GM12878 (cell line): ENCODE data around the gene TMED10. TPM values are rescaled to one million over a fixed set of nuclear protein-coding genes. Genes with fewer than 3 reads are reported as not detected.

Experiments used
- ATAC-seq: fragments of 200-7000 bp; cut with Tn5 transposase; 3 replicates; pipeline ENCODE4 v1.9.1; 2020; ENCODE audit warnings: mild to moderate bottlenecking, moderate library complexity
- BruUV-seq: library from RNA; stranded (reverse); fragments of 400-500 nt; replicated peaks from 2 replicates; lab custom pipeline; 2021; lab: Mats Ljungman, UMichigan
- CTCF ChIA-PET: fragments of 300-600 bp; sonication (Branson Sonifier 250); formaldehyde crosslinking; extraction: SDS; loops from one replicate; lab custom pipeline; 2021; ENCODE audit warnings: inconsistent platforms; lab: Yijun Ruan, JAX
- POLR2A ChIA-PET: fragments of 350-600 bp; formaldehyde crosslinking; extraction: SDS; loops from one replicate; lab custom pipeline; 2021; ENCODE audit warnings: inconsistent platforms; lab: Charles Lee
- RAD21 ChIA-PET: fragments of 300-600 bp; sonication (Branson Sonifier 250); formaldehyde crosslinking; loops from one replicate; lab custom pipeline; 2023; ENCODE audit warnings: antibody characterized with exemption; ENCODE audit not compliant: unreplicated experiment; lab: Charles Lee
- SMC1A ChIA-PET: fragments of 300-600 bp; sonication (Branson Sonifier 250); formaldehyde crosslinking; loops from one replicate; lab custom pipeline; 2023; ENCODE audit not compliant: unreplicated experiment, uncharacterized antibody; lab: Charles Lee
- DNase-seq: peaks from one replicate; pipeline ENCODE4 v3.0.0-alpha.2; 2011; ENCODE audit warnings: low read depth, low spot score
- FAIRE-seq: peaks from 3 replicates; lab custom pipeline; 2011; peaks lifted over from hg19 to GRCh38; lab: Jason Lieb, UNC
- H2AFZ ChIP-seq: 2 replicates; pipeline ENCODE4 v1.6.0; 2011; ENCODE audit warnings: low read depth, low read length, control low read depth; ENCODE audit not compliant: control insufficient read depth
- H3K27ac ChIP-seq: 2 replicates; pipeline ENCODE4 v1.5.1; 2011; ENCODE audit warnings: control low read depth; ENCODE audit not compliant: control insufficient read depth, insufficient read depth
- H3K27me3 ChIP-seq, 2 experiments: replicated peaks in 1 of 2; 2 replicates each; pipeline versions ENCODE4 v1.6.0 to v1.6.1; 2011; ENCODE audit warnings: low read length in 1 of 2; ENCODE audit not compliant: control insufficient read depth in 2 of 2, insufficient read depth in 2 of 2
- H3K36me3 ChIP-seq, 2 experiments: 2 replicates each; pipeline ENCODE4 v1.5.1; 2011; ENCODE audit warnings: low read length in 1 of 2; ENCODE audit not compliant: control insufficient read depth in 2 of 2, insufficient read depth in 2 of 2
- H3K4me1 ChIP-seq: 2 replicates; pipeline ENCODE4 v1.6.1; 2011; ENCODE audit warnings: mild to moderate bottlenecking, low read length, moderate library complexity, mixed read lengths; ENCODE audit not compliant: control insufficient read depth, insufficient read depth
- H3K4me2 ChIP-seq: 2 replicates; pipeline ENCODE4 v1.6.0; 2011; ENCODE audit warnings: control low read depth; ENCODE audit not compliant: control insufficient read depth, insufficient read depth
- H3K4me3 ChIP-seq: fragments of 200-600 bp; sonication (generic); 2 replicates; pipeline ENCODE4 v1.5.1; 2016
- H3K79me2 ChIP-seq: 2 replicates; pipeline ENCODE4 v1.6.0; 2011; ENCODE audit warnings: low read length; ENCODE audit not compliant: control insufficient read depth, insufficient read depth
- H3K9ac ChIP-seq: 2 replicates; pipeline ENCODE4 v1.8.0; 2011; ENCODE audit warnings: low read length, control low read depth, mixed read lengths; ENCODE audit not compliant: control insufficient read depth, insufficient read depth
- H3K9me3 ChIP-seq: replicated peaks from 3 replicates; pipeline ENCODE4 v1.5.1; 2011; ENCODE audit warnings: mild to moderate bottlenecking, low read length; ENCODE audit not compliant: control insufficient read depth, insufficient read depth
- H4K20me1 ChIP-seq: 2 replicates; pipeline ENCODE4 v1.6.0; 2011; ENCODE audit not compliant: control insufficient read depth, insufficient read depth
- CHD1 ChIP-seq: IDR thresholded peaks from 2 replicates; pipeline ENCODE4 v1.6.1; 2012; ENCODE audit warnings: low read depth, low read length, improper control_type of control experiment
- CHD4 ChIP-seq: fragments of 200-600 bp; sonication (generic); IDR thresholded peaks from 2 replicates; pipeline ENCODE4 v1.6.1; 2016; ENCODE audit warnings: mild to moderate bottlenecking
- EED ChIP-seq: sonication (generic); IDR thresholded peaks from 2 replicates; pipeline ENCODE4 v1.6.1; 2016; ENCODE audit warnings: antibody characterized with exemption, low read depth
- GATAD2B ChIP-seq: fragments of 450-650 bp; conservative IDR thresholded peaks from 2 replicates; pipeline ENCODE4 v1.6.1; 2017; ENCODE audit warnings: low read depth, mild to moderate bottlenecking, moderate library complexity
- HCFC1 ChIP-seq: fragments of 150-350 bp; IDR thresholded peaks from 2 replicates; pipeline ENCODE4 v1.6.1; 2014; ENCODE audit warnings: low read length
- IKZF2 ChIP-seq, 2 experiments: fragments of 450-650 bp; IDR thresholded peaks; 2 replicates each; pipeline ENCODE4 v1.6.1; 2017; ENCODE audit warnings: mild to moderate bottlenecking in 2 of 2, moderate library complexity in 2 of 2
- JUNB ChIP-seq: IDR thresholded peaks from 2 replicates; pipeline ENCODE4 v1.6.1; 2016; ENCODE audit warnings: antibody characterized with exemption, mild to moderate bottlenecking
- MEF2A ChIP-seq: IDR thresholded peaks from 2 replicates; pipeline ENCODE4 v1.6.1; 2011; ENCODE audit warnings: low read depth, mild to moderate bottlenecking, low read length, moderate library complexity; ENCODE audit not compliant: insufficient read depth
- NBN ChIP-seq: fragments of 450-650 bp; IDR thresholded peaks from 2 replicates; pipeline ENCODE4 v1.6.1; 2016
- SP1 ChIP-seq: IDR thresholded peaks from one replicate; pipeline ENCODE4 v1.6.1; 2011; ENCODE audit warnings: low read depth, low read length
- WGBS: methylation state at CpG from one replicate; pipeline ENCODE4 v1.1.6; 2016; ENCODE audit warnings: low lambda C conversion rate; ENCODE audit not compliant: insufficient replicate concordance, insufficient coverage; ENCODE audit errors: missing lambda C conversion rate; 5-methylcytosine and 5-hydroxymethylcytosine counted together
- in situ Hi-C: fragments of 300-500 bp; cut with MboI; formaldehyde crosslinking; loops from 9 replicates; pipeline ENCODE4 v1.14.3; 2018; ENCODE audit warnings: mixed read lengths
- intact Hi-C: fragments of 100-400 bp; cut with micrococcal nuclease; formaldehyde crosslinking; loops from one replicate; pipeline ENCODE4 v1.14.2; 2022; ENCODE audit not compliant: unreplicated experiment
- polyA plus RNA-seq, 11 experiments: library from polyadenylated mRNA; depleted of rRNA in 4 of 11; unstranded in 6 of 11; stranded (reverse) in 5 of 11; fragments of >200 nt; fragmentation: Nextera tagmentation in 4 of 11; fragmentation: Illumina TruSeq in 1 of 11; extraction: Ambion mirVana in 4 of 11; extraction: Trizol in 1 of 11; gene quantifications; 1 replicate in 1 of 11; 2 replicates in 10 of 11; pipeline versions ENCODE4 v1.2.1 to v1.2.3, GENCODE V29; 2011 to 2016; ENCODE audit warnings: inconsistent platforms in 2 of 11, missing spikeins in 2 of 11, low read depth in 1 of 11
- total RNA-seq, 4 experiments: library from RNA; depleted of rRNA in 3 of 4; stranded (reverse); fragments of >200 nt in 3 of 4; fragmentation: Illumina TruSeq in 1 of 4; extraction: Trizol in 1 of 4; gene quantifications; 2 replicates each; pipeline versions ENCODE4 v1.2.1 to v1.2.3, GENCODE V29; 2013 to 2021
- TF ChIP-seq, protein P1 (sequence below): fragments of 450-650 bp; formaldehyde crosslinking; IDR thresholded peaks from 2 replicates; pipeline ENCODE4 v1.4.0; 2020; ENCODE audit warnings: mild to moderate bottlenecking, moderate library complexity
- TF ChIP-seq, protein P2 (sequence below): fragments of 450-650 bp; IDR thresholded peaks from 2 replicates; pipeline ENCODE4 v1.6.1; 2016; ENCODE audit warnings: mild to moderate bottlenecking
- TF ChIP-seq, protein P3 (sequence below): IDR thresholded peaks from 2 replicates; pipeline ENCODE4 v1.6.1; 2012; ENCODE audit warnings: improper control_type of control experiment, low read depth, low read length; ENCODE audit not compliant: insufficient replicate concordance

The TMED10 gene
- total and polyA plus RNA-seq, 10 of the 15 experiments (the other 5 are each of a cell fraction or from before 2014, with no cell fraction given), result 99.8 to 270 (median 180) TPM

DNA sequence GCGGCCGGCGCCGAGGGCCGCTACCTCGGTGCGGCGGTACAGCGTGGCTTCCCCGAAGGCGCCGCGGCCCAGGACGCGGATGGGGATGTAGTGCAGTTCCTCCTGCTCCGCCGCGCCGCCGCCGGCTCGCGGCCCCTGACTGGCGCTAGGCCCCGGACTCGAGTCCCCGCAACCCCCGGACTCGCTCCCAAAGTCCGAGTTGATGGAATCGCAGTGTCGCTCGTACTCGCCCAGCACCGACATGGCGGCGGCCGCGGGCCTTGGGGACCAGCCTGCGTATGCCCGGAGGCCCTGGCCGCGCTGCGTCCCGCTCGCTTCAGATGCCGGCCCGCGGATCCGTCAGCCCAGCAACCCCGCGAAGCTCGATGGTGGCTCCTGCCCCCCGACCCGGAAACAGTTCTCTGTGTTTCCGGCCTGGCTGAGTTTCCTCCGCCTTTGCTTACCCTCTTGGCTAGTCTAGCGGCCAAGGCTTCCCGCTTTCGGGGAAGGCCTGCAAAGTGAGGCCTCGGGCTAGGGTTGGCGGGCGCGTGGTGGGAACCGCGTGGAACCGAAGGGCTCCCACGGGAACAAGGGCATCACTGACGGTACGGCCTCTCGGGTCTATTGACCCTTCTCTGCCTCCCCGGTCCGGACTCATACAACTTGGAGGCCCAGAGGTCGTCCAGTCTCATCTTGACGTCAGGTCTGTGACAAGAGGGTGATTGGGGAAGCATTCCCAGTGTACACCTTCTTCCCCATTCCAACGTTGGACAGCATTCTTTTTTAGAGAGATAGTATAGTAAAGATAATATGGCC lies 49.5 kb downstream of the TMED10 start, which contains the start of gene NEK9:
NEK9 (minus strand) TSS at position 370 of the 795 bp plus-strand sequence; CDS start at position 243, 127 bp downstream.
- Histone ChIP-seq H3K9me3 (no peaks in the 10 kb centered on the region), H3K79me2 (peaks cover 32% of the 10 kb centered on the region), H3K9ac (peak within 1 kb of the TSS; percentile 95), H3K4me2 (peak within 1 kb of the TSS; percentile 95), H3K4me3 (peak within 1 kb of the TSS; percentile 76), H3K27ac (peak within 1 kb of the TSS; percentile 88), H3K4me1 (peaks cover 11% of the 10 kb centered on the region), H2AFZ (peak within 1 kb of the TSS; percentile 95), H3K36me3 (peaks cover 0 to 6% of the 10 kb centered on the region in 2 experiments; a peak in 2 of 4 replicates), H4K20me1 (no peaks in the 10 kb centered on the region), H3K27me3 (no peaks in the 10 kb centered on the region)
- under 1% methylated on average over 76 of the region's 76 CpGs for WGBS
- FAIRE-seq (no peak), ATAC-seq (peak; percentile 98), DNase-seq (peak; percentile 45)
- BruUV-seq, result TSS peak; percentile 83
- intact Hi-C loops, result loop anchor here (2.0 kb wide), 1 partner anchor 360 kb away; no protein-coding TSS in a partner anchor
- in situ Hi-C loops, result loop anchor here (5.0 to 10.0 kb wide), 3 partner anchors 358 to 528 kb away; no protein-coding TSS in a partner anchor
- RAD21 ChIA-PET, result interaction anchor here (0.8 to 2.4 kb wide), 6 partner anchors 12 to 327 kb away, joined by 3 to 6 read pairs (median 4); no protein-coding TSS in a partner anchor
- POLR2A ChIA-PET, result interaction anchor here (0.6 to 1.4 kb wide), 5 partner anchors 11 to 361 kb away, joined by 3 to 4 read pairs (median 3); no protein-coding TSS in a partner anchor
- SMC1A ChIA-PET, result interaction anchor here (1.0 to 2.7 kb wide), 12 partner anchors 9 to 367 kb away, joined by 3 to 12 read pairs (median 4); partner anchors contain the start of gene ACYP1
- CTCF ChIA-PET, result interaction anchor here (0.9 to 11.2 kb wide), 6 partner anchors 9 to 362 kb away, joined by 3 to 279 read pairs (median 4); no protein-coding TSS in a partner anchor
- no peak for TF ChIP-seq IKZF2 (IDR thresholded peaks at IDR 0.05)
- TF ChIP-seq CHD1, result no peak
- TF ChIP-seq MEF2A, result no peak
- TF ChIP-seq GATAD2B, result peak; percentile 90; the same call in 1 of the 2 replicates
- TF ChIP-seq, protein P1, sequence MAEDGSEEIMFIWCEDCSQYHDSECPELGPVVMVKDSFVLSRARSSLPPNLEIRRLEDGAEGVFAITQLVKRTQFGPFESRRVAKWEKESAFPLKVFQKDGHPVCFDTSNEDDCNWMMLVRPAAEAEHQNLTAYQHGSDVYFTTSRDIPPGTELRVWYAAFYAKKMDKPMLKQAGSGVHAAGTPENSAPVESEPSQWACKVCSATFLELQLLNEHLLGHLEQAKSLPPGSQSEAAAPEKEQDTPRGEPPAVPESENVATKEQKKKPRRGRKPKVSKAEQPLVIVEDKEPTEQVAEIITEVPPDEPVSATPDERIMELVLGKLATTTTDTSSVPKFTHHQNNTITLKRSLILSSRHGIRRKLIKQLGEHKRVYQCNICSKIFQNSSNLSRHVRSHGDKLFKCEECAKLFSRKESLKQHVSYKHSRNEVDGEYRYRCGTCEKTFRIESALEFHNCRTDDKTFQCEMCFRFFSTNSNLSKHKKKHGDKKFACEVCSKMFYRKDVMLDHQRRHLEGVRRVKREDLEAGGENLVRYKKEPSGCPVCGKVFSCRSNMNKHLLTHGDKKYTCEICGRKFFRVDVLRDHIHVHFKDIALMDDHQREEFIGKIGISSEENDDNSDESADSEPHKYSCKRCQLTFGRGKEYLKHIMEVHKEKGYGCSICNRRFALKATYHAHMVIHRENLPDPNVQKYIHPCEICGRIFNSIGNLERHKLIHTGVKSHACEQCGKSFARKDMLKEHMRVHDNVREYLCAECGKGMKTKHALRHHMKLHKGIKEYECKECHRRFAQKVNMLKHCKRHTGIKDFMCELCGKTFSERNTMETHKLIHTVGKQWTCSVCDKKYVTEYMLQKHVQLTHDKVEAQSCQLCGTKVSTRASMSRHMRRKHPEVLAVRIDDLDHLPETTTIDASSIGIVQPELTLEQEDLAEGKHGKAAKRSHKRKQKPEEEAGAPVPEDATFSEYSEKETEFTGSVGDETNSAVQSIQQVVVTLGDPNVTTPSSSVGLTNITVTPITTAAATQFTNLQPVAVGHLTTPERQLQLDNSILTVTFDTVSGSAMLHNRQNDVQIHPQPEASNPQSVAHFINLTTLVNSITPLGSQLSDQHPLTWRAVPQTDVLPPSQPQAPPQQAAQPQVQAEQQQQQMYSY (CRISPR knock-in tag), result no peak
- no peak for TF ChIP-seq JUNB
- TF ChIP-seq EED, result peak; percentile 9; the same call in 1 of the 2 replicates
- TF ChIP-seq CHD4, result no peak
- TF ChIP-seq HCFC1, result peak; percentile 69
- TF ChIP-seq, protein P2, sequence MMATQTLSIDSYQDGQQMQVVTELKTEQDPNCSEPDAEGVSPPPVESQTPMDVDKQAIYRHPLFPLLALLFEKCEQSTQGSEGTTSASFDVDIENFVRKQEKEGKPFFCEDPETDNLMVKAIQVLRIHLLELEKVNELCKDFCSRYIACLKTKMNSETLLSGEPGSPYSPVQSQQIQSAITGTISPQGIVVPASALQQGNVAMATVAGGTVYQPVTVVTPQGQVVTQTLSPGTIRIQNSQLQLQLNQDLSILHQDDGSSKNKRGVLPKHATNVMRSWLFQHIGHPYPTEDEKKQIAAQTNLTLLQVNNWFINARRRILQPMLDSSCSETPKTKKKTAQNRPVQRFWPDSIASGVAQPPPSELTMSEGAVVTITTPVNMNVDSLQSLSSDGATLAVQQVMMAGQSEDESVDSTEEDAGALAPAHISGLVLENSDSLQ, result peak; percentile 35; the same call in 1 of the 2 replicates
- TF ChIP-seq NBN, result 0 out of 2 replicates have a peak, but pooled peaks have one; percentile 46
- TF ChIP-seq SP1, result no peak
- TF ChIP-seq, protein P3, sequence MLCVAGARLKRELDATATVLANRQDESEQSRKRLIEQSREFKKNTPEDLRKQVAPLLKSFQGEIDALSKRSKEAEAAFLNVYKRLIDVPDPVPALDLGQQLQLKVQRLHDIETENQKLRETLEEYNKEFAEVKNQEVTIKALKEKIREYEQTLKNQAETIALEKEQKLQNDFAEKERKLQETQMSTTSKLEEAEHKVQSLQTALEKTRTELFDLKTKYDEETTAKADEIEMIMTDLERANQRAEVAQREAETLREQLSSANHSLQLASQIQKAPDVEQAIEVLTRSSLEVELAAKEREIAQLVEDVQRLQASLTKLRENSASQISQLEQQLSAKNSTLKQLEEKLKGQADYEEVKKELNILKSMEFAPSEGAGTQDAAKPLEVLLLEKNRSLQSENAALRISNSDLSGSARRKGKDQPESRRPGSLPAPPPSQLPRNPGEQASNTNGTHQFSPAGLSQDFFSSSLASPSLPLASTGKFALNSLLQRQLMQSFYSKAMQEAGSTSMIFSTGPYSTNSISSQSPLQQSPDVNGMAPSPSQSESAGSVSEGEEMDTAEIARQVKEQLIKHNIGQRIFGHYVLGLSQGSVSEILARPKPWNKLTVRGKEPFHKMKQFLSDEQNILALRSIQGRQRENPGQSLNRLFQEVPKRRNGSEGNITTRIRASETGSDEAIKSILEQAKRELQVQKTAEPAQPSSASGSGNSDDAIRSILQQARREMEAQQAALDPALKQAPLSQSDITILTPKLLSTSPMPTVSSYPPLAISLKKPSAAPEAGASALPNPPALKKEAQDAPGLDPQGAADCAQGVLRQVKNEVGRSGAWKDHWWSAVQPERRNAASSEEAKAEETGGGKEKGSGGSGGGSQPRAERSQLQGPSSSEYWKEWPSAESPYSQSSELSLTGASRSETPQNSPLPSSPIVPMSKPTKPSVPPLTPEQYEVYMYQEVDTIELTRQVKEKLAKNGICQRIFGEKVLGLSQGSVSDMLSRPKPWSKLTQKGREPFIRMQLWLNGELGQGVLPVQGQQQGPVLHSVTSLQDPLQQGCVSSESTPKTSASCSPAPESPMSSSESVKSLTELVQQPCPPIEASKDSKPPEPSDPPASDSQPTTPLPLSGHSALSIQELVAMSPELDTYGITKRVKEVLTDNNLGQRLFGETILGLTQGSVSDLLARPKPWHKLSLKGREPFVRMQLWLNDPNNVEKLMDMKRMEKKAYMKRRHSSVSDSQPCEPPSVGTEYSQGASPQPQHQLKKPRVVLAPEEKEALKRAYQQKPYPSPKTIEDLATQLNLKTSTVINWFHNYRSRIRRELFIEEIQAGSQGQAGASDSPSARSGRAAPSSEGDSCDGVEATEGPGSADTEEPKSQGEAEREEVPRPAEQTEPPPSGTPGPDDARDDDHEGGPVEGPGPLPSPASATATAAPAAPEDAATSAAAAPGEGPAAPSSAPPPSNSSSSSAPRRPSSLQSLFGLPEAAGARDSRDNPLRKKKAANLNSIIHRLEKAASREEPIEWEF, result no peak
